Stimulated activated CD4-positive, alpha-beta T cell treated with anti-CD3 and anti-CD28 coated beads, Interleukin-1b, Interleukin-23, amount 100 ng/mL, for 4 hours (primary cell): Measurements from ENCODE around the gene CNKSR2.

ENCODE experiments used
- DNase-seq, 2 donors: peaks; one replicate each; pipeline ENCODE4 v3.0.0-alpha.2; 2020; ENCODE audit warnings: low read depth in 2 of 2

The CNKSR2 gene

DNA sequence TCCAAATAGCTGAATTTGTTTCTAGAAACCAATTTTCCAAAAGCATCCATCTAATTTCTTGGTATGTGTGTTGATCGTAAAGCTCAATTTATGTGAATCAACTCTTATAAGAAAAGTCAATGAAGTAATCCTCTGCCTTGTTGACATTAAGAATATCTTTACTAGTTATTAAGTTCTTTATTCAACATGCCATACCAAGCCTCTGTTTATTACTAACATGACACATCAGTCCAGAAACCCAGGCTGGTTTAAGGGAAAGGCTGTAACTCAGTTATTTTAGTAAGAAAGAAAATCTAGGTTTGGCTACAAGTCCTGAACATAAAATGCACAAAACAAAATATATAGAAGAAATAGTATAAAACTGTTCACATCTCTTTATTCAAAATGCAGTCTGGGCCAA lies 235.9 kb downstream of the CNKSR2 start:
- no peak for DNase-seq

- DNase-seq, result no peak
Observed at GRCh38 chrX:21612154-21612553, 237.9 kb downstream of the CNKSR2 start.

- DNase-seq, result no peak
Observed at GRCh38 chrX:21616386-21616785, 242.2 kb downstream of the CNKSR2 start.

DNA sequence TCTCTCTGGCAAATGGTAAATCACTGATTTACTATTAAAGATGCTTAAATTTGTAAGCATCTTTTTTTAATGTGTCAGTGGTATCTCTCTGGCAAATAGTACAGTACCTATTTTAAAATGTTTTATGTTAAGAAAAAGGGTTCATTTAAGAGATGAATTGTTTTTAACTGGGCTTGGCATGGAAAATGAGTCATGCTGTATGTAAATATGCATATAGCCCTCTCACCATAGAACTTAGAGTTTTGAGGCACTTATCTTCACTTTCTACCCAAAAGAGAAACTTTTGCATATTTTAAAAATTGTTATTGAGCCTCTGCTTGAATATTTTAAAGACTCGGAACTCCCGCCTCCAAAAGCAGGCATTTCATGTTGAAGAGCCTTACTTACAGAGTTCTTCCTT lies 246.0 kb downstream of the CNKSR2 start:
- no peak for DNase-seq

GRCh38 chrX:21623778-21624501 lies 249.7 kb downstream of the CNKSR2 start:
- DNase-seq, result no peak

- DNase-seq, result no peak
Observed at GRCh38 chrX:21632027-21632426, 257.8 kb downstream of the CNKSR2 start.

- DNase-seq, result no peak
Observed at GRCh38 chrX:21638311-21638710, 264.1 kb downstream of the CNKSR2 start.

- DNase-seq, result no peak
Observed at GRCh38 chrX:21639775-21640174, 265.6 kb downstream of the CNKSR2 start.

- DNase-seq, result no peak
Observed at GRCh38 chrX:21645431-21645830, 271.2 kb downstream of the CNKSR2 start.

- no peak for DNase-seq
Observed at GRCh38 chrX:21645886-21646285, 271.7 kb downstream of the CNKSR2 start.

DNA sequence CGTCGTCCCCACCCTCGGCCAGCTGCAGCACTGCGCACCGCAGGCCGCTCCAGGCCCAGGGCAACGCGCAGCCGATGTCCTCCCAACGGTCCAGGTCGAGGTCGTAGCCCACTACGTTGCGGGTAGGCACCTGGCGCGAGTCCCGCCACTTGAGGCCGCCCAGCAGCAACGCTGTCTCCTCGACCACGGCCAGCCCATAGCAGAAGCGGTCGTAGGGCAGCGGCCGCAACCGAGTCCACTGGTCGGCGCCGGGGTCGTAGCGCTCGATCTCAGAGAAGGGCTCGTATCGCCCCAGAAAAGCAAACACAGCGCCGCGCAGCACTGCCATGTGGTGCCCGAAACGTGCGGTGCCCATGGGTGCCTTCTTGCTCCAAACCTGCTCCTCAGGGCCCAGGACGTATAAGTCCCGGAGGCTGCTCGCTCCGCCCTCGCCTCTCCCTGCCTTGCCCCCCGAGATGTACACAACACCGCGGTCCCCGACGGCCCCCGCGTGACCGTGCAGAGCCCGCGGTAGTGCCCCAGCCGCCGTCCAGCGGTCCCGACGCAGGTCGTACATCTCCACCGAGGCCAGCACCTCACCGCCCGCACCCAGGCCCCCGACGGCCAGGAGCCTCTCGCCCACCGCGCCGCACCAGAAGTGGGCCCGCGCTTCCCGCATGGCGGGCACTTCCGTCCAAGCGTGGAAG lies 281.8 kb downstream of the CNKSR2 start:
- no peak for DNase-seq

DNA sequence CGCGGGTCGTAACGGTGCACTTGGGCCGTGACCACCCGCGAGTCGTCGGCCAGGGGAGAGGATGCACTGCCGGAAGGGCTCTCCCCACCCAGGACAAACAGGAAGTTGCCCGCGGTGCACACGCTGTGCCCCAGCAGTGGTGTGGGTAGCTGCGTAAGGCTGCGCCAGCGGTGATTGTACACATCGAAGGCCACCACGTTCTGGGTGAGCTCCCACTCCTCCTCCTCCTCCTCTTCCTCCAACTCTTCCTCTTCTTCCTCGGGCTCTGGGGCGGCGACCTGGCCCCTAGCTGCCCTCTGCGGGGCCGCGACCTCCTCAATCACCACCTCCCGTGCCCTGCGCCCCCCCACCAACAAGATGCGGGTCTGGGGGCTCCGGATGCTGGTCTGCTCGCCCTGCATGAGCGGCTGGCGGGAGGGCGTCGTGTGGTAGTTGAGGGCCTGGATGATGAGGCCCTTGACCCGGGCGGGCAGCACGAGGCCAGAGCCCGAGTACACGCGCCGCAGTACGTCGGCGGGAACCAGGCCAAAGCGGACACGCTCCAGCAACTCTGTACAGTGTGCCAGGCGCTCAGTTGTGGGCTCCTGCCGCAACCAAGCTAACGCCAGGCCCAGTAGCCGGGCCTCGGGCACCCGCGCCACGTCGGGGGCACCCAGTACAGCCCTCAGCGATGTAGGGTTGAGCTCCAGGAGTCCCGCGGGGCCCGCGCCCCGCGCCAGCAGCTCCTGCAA lies 282.5 kb downstream of the CNKSR2 start:
- DNase-seq, result no peak

GRCh38 chrX:21657318-21658151 lies 283.3 kb downstream of the CNKSR2 start:
- DNase-seq, result no peak

DNA sequence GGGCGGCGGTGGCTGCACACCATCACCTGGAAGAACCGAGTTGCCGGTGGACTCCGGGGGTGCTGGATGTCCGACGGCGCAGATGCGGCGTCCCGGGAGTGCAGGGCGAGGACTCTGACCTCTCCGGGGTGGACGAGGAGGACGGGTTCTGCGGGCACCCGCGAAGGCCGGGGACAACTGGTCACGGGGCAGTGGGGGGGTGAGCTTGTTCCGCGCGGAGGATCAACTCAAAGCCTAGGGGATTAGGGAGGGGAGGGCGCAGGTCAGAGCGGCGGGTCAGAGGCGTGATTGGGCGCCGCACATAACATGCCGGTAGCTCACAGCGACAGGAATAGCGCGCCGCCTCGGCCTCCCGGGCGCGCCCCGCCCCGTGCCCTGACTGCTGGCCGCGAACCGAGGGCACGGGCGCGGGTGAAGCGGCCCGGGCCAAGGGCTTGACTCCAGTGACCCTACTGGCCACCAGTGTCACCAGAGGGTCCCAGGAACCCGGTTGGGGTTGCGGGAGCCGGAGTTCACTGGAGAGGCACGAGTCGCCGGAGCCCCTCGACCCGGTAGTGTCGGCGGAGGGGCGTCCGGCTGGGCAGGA lies 284.0 kb downstream of the CNKSR2 start, which contains the start of gene KLHL34:
Gene KLHL34, minus strand, starts transcription at position 179 of the 586 bp plus-strand sequence. CDS start 542 bp downstream, outside the sequence.
- DNase-seq, result no peak

DNA sequence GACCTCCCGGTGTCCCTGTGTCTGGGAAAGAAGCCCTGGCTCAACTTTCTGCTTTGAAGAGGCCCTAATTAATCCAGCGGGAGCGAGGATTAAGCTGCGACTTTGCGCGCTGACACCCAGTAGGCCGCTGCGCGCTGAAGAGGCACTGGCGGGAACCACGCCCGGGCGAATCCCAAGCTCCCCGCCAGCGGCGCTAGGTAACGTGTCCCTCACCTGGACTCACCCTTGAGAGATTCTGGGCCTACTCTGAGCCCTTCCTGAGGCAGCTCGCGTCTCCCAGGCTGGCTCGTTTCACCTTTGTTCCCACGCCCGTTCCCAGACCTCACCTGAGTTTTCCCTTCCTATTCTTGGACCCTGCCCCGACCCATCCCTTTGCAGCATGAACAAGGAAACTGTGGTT lies 284.5 kb downstream of the CNKSR2 start:
- DNase-seq, result no peak

DNA sequence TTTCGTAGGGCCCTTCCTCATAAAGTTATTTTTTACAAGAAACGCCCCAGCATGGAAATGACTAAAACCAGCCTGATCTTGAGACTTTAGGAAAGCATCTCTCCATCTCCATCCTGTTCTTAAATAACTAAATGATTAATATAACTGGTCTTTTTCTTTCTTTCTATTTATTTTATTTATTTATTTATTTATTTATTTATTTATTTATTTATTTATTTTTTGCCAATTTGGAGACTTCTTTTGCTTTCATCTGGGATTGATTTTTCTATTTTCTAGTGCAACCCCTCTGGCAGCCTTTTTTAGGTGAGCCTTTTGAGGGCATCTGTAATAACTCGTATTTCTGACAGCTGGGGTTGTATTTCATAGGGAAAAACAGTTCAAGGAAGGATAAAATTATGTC lies 285.1 kb downstream of the CNKSR2 start:
- DNase-seq, result no peak

GRCh38 chrX:21660156-21660555 lies 285.9 kb downstream of the CNKSR2 start:
- no peak for DNase-seq

DNA sequence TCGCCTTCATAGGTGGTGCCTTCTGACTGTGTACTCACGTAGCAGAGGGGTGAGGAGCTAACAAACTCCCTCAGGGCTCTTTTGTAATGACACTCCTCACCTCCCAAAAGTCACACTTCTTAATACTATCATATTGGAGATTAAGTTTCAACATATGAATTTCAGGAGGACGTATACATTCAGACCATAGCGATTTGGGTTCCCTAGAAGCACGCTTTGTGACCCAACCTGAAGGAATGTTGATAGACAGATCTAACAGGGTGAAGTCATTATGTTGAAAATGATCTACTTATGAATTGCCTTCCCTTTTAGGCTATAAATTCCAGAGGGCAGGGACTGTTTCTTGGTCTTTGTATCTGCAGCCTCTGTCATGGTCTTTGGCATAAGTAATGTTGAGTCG lies 287.1 kb downstream of the CNKSR2 start:
- no peak for DNase-seq

- no peak for DNase-seq
Observed at GRCh38 chrX:21662761-21663160, 288.5 kb downstream of the CNKSR2 start.

GRCh38 chrX:21666252-21666651 lies 292.0 kb downstream of the CNKSR2 start:
- no peak for DNase-seq

DNA sequence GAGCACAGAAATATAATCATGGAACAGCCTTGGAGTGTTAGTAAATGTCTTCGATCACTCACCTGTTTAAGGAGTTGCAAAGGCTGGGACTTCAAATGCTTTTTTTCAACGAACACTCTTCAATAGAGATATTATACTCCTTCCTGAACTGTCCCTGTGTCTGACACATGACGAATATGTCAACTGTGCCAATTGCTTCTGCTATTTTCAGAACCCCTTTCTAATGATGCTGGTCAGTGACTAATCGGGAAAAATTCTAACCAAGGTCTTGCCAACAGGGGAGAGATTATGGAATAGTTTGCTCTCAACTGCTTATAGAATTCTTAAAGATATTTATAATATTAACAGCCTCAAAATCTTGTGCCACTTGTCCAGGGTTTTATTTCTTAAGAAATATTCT lies 292.5 kb downstream of the CNKSR2 start:
- DNase-seq, result no peak
